GM21390 (cell line): ENCODE data around the gene BACH2.

Source experiments
- ATAC-seq: cut with Tn5 transposase; IDR thresholded peaks from one replicate; pipeline ENCODE4 v1.9.1; 2021; ENCODE audit not compliant: unreplicated experiment

The BACH2 gene

GRCh38 chr6:90003941-90004340 is 292.7 kb downstream of the BACH2 start:
- no peak for ATAC-seq

DNA sequence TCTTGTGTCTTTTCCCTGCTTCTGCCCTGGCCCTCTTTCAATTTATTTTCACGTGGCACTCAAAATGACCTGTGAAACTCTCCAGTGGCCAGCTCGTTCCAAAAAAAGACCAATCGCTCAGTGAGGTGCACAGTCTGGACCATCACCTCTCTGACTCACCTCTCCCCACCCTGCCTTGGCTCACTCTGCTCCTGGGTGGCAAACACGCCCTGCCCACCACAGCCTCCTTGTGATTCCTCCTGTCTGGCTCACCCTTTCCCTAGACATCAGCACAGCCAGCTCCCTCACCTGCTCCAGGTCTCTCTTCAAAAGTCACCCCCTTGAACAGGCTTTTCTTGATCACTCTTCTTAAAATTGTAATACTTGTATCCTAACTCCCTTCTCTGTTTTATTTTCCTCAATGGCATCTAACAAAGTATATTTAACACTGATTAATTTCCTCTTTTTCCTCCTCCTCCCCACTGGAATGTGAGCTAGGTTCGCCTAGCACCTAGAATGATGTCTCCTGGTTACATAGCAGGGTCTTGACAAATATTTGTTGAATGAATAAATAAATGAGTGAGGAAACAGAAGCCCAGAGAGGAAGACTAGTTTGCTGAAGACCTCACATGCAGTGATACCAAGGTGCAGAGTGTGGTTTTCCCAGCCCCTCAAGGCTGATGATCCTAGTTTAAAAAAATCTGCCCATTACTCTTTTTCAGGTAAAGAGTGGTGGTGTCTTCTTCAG is 293.4 kb downstream of the BACH2 start:
- ATAC-seq = no peak

DNA sequence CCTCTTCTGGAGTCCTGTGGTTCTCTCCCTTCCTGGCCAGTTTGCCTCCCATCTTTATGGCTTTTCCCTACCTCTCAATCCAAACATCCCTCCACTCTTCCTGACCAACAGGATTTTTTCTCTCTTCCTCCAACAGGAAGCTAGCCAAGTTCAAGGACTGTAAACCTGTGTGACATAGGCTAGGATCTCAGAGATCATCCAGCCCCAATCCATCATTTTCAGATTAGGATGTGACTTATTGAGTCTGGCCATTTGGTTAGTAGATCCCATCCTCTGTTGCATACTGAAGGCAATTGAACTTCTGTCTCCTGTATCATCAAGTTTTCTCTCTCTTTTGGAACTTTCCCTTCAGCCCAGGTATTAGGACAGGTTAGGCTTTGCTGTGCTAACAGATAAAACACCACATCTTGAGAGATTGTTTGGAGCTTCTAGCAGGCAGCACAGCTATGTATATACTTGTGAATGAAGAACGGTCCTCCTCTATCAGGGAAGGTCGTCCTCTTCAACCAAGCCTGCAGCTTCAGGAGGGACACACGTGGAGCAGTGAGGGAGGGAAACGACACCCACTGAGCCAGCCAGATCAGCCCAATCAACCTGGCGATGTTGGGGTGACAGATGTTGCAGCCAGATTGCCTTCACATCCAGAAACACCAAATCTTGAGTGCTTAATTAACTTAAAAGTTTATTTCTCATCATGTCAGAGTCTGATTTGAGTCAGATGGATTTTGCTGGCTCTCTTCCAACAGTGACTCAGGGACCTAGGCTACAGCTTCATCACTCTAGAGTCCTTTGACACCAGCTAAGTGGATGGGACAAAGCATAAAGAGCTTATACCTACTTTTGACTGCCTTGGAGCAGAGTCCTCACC is 295.5 kb downstream of the BACH2 start:
- ATAC-seq = no peak

DNA sequence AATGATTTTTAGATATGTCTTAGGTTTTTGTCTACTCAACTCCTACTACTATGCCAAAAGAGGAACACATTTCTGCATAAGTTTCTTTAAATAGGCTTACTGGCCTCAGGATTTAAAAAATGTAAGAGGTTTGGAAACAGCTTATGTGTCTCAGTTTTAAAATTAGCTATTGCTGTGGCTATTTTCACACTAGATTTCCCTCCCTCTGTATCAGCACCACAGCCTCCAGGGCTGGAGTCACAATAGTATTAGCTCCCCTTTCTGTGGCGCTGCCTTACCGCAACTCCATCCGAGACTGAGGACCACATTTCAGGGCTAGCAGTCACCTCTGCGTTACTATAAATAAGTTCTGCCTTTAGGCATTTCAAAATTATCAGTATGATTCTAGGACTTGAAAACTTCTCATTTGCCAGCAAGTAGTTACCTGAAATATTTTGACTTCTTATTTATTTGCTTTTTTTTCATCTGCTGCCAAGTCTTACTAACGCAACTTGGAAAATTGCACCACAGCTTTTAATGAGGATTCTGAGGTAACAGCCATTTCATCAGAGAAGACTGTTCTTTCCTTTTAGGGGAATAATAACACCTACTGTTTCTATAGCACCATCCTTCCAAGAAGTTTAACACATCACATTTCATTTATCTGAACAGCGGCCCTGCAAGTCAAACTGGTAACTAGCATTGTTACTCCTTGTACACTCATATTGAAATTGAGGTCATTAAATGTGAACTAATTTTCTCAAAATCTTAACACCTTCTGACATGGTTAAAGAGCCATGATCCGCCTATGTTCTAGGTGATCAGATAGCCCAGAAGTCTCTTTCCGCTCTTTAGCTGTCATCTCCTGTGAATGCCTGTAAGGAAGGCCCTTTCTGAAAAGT is 296.5 kb downstream of the BACH2 start:
- no peak for ATAC-seq

DNA sequence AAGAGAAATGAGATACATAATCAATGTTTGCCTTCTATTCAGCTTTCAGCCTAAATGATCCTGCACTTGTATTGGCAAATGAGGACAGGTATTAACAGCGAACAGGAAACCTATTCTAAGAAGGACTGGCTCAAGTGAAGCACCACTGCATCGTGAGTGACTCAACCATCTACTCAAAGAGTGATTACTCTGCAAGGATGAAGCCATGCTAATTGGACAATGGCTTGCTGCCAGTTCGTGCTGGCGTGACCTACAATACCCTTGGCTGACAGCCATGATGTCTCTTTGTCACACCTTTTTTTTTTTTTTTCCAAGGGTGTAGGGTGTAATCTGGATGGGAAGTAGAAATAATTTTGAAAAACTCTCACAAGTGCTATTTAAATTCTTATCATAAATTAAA is 297.5 kb downstream of the BACH2 start:
- ATAC-seq = no peak

DNA sequence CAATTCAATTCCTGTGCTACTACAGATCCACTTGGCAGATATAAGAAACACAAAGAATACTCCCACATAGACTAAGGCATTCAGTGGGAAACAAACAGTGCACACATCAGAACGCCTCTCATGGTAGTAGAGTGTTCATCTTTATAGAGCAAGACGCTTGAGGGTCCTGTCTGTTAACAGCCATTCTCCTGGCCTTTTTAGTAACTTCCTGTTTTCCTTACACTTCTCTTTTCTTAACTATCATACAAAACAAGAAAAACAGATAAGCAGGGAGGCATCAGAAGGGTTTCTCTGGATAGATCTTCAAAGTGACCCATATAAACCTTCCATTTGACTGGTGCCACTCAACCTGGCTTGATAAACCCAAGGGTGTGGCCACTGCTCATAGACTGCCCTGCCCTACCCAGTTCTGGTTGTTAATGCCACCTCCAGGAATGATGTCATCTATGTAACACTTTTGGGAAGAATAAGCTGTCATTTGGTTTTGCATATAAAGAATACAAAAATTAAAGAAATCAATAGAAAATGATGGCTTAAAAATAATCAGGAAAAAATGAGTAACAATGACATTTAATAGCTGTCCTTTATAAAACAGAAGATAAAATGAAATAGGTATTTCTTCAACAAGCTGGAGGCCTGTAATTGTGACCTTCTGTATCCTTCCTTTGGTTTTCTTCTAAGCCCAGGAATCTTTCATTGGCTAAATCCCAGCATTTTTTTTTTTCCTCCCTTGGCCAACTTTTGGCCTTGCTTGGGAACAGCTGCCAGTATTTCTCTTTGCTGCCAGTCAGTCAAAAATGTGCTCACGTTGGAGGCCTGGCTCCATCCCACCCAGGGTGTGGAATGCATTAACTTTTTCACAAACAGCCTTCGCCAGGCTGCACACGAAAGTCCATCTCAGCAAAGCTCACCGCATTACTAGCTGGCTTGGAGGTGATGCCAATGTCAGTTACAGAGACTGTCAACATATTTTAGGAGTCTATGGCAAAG is 298.9 kb downstream of the BACH2 start:
- ATAC-seq = no peak

- ATAC-seq = no peak
Observed at GRCh38 chr6:89993411-89993810, 303.2 kb downstream of the BACH2 start.

- ATAC-seq = no peak
Observed at GRCh38 chr6:89992818-89993217, 303.8 kb downstream of the BACH2 start.

DNA sequence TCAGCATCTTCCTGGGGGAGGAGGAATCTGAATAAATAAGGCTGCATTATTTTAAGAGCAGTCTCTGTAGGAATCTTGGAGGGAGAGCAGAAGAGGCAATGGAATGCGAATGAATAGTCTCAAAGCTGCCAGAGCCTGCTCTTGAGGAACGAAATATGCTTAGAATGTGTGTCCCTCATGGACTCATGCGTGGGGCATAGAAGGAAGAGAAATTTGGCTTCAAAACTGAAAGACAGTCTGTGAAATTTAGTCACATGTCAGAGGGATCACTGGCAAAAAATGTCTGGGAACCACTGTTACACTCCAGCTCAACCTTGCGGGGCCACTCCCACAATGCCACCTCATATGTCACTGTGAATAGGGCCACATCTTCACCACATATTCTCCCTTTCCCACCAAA is 306.9 kb downstream of the BACH2 start:
- no peak for ATAC-seq

GRCh38 chr6:89987830-89988229 is 308.8 kb downstream of the BACH2 start:
- no peak for ATAC-seq

DNA sequence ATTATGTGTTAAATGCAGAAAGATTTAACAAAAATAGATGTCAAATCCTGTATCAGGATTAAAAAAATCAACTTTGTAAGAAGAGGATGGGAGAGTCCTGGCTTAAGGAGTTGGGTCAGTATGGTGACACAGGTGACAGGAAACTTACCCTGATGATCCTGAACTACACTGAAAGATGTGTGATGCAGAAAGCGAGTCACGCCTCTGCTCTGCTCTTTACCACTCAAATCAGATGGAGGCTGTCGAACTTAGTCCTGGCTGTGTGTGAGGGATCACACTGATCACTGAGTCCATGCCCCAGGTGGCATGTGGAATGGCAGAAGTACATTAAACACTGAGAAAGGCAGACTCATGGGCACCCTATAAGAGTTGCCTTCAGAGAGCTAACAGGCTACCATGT is 309.5 kb downstream of the BACH2 start:
- ATAC-seq = no peak

- ATAC-seq = no peak
Observed at GRCh38 chr6:89986650-89987074, 310.0 kb downstream of the BACH2 start.

DNA sequence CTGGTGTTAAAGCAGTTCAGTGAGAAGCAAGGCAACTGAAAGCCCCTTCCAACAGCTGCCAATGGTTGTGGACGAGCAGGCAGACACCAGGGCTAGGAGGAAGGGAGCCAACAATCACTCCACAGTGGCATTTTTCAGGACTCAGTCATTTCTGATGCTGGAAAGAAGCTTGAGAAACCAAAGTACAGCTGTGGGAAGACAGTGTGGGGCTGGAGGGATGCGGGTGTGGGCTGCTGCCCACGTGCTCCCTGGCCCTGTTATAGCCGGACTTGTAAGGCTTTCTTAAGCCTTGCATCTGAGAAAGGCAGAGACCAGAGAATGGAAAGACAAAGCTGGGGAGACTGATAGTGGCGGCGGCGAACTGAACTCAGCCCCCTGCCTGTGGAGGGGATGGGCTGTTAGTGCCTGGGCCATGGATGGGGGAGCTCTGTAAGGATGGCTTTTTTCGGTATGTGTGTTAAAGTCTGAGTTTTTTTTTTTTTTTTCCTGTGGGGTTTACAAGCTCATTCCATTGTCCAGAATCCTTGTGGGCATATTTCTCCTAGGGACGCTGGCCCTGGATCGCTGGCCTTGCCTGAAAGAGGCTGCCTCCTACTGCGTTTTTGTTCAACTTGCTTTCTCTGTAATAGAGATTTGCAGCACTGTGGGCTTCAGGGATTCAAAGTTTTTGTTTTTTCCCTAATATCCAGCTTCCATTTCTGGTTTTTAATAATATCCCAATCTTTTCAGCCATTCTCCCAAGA is 310.7 kb downstream of the BACH2 start:
- no peak for ATAC-seq

GRCh38 chr6:89984926-89985750 is 311.5 kb downstream of the BACH2 start:
- no peak for ATAC-seq

- no peak for ATAC-seq
Observed at GRCh38 chr6:89980353-89980752, 316.3 kb downstream of the BACH2 start.

DNA sequence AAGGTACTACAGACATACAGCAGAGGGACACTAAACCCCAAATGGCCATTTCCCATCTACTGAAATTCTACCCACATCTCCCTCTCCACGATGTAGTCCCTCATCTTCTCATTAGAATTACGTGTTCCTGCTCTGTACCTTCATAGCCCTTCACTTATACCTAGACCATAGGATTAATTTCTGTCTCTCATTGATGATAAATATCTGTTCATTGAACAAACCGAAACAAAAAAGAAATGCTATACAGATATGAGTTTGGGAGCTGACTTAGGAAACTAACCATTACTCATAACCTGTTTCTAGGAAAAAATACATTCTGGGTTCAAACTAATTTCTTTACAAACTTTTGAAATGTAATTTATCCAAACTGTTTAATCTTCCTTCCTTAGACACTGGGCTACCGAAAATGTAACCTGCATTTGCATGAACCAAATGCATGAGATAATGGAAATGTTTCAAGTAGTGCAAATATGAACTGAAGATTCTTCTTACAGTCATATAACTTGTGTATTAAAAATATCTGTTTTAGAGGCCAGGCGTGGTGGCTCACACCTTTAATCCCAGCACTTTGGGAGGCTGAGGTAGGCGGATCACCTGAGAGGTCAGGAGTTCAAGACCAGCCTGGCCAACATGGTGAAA is 317.0 kb downstream of the BACH2 start:
- ATAC-seq = no peak

DNA sequence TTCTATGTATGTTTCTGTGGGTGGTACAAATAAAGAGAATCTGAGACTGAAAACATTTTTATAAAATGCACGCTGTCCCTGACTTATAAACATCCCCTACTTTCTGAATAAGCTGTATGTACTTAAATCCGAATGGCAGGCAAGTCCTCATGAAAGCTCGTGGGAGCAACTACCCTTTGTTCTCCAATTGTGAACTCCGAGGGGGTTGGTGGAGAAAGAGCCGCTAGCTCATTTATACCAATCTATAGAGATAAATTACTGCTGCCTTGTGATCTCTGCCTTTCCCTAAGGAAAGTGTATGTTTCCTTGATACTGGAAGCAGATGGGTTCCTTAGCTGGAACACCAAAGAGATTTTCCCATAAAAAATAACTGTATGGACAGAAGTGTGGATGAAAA is 317.9 kb downstream of the BACH2 start:
- ATAC-seq = no peak
